Lower leg skin (tissue), 3 donors: ENCODE measurements around the gene TNFAIP1.

Source experiments
- POLR2A ChIP-seq, 2 donors: fragments of 450-650 bp; IDR thresholded peaks; one replicate each; pipeline ENCODE4 v1.6.1; 2016 to 2017; ENCODE audit warnings: antibody characterized with exemption in 2 of 2, mild to moderate bottlenecking in 1 of 2, moderate library complexity in 1 of 2
- TF ChIP-seq, protein P1 (sequence below), 3 donors: fragments of 450-650 bp; IDR thresholded peaks; one replicate each; pipeline ENCODE4 v1.5.1; 2016; ENCODE audit warnings: antibody characterized with exemption in 3 of 3, mild to moderate bottlenecking in 3 of 3, moderate library complexity in 2 of 3

DNA sequence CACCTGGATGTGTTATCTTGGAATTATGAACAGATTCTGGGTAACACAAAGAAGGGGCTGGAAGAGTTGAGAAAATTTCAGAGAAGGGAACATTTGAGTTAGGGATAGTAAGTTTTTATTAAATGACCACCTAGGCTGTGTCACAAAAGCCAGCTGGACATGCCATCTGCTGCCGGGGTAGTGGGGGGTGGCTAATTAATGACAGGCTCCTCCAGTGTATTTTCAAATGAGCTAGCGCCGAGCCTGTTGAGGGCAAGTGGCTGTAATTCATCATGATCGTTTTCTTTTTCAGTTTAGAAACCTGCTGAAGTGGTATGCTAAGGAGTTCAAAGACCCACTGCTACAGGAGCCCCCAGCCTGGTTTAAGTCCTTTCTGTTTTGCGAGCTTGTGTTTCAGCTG, 10.3 kb upstream of the TNFAIP1 start:
- TF ChIP-seq, protein P1, sequence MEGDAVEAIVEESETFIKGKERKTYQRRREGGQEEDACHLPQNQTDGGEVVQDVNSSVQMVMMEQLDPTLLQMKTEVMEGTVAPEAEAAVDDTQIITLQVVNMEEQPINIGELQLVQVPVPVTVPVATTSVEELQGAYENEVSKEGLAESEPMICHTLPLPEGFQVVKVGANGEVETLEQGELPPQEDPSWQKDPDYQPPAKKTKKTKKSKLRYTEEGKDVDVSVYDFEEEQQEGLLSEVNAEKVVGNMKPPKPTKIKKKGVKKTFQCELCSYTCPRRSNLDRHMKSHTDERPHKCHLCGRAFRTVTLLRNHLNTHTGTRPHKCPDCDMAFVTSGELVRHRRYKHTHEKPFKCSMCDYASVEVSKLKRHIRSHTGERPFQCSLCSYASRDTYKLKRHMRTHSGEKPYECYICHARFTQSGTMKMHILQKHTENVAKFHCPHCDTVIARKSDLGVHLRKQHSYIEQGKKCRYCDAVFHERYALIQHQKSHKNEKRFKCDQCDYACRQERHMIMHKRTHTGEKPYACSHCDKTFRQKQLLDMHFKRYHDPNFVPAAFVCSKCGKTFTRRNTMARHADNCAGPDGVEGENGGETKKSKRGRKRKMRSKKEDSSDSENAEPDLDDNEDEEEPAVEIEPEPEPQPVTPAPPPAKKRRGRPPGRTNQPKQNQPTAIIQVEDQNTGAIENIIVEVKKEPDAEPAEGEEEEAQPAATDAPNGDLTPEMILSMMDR (IDR thresholded peaks at IDR 0.05) = no peak
- TF ChIP-seq POLR2A (IDR thresholded peaks at IDR 0.05) = no peak
